ENCODE measurements around the gene VPS16. TPM values are rescaled to one million over a fixed set of nuclear protein-coding genes. Genes with fewer than 3 reads are reported as not detected.
A peak's percentile ranks its signal among the peaks of the same experiment; 100 is the strongest.

Gene VPS16
- total RNA-seq, 6 experiments from 2014 or later = 17.2 to 22.2 (median 19.1) TPM

GRCh38 chr20:2840967-2841531 is 504 bp downstream of the VPS16 start:
- WGBS (ENCODE audit: insufficient coverage, low coverage, low lambda C conversion rate, missing lambda C conversion rate) = 15% methylated on average over 9 of the region's 33 CpGs
- H3K4me3 ChIP-seq = peak overlapping the region; percentile 83 to 97 (median 96)
- no peak for TF ChIP-seq CTCF (IDR thresholded peaks at IDR 0.05)
- TF ChIP-seq POLR2A (IDR thresholded peaks at IDR 0.05) = no peak
- no peaks in the 10 kb centered on the region for H3K36me3 ChIP-seq
- intact Hi-C loops (cut with DNase I) = no loop called here
- peak in 2 of 3 donors; percentile 60 to 74 for DNase-seq
- no peaks in the 10 kb centered on the region for H3K27me3 ChIP-seq
- H3K27ac ChIP-seq = peak overlapping the region; percentile 71 to 93 (median 83)
- no peaks in the 10 kb centered on the region for H3K9me3 ChIP-seq
- peaks cover 0 to 17% (median 2%) of the 10 kb centered on the region in 4 donors for H3K4me1 ChIP-seq
- ATAC-seq = peak; percentile 53 to 71 (median 58)

GRCh38 chr20:2845607-2846006 is 5.1 kb downstream of the VPS16 start:
- TF ChIP-seq CTCF (IDR thresholded peaks at IDR 0.05) (no peak), POLR2A (IDR thresholded peaks at IDR 0.05) (no peak)

GRCh38 chr20:2846698-2847097 is 6.2 kb downstream of the VPS16 start:
- 100% methylated on average over 3 of the region's 5 CpGs for WGBS (ENCODE audit: insufficient coverage, low coverage, low lambda C conversion rate, missing lambda C conversion rate)
- Histone ChIP-seq H3K4me1 (peaks cover 0 to 3% (median 0%) of the 10 kb centered on the region in 4 donors), H3K36me3 (no peaks in the 10 kb centered on the region), H3K4me3 (no peak overlapping the region), H3K27me3 (no peaks in the 10 kb centered on the region), H3K9me3 (no peaks in the 10 kb centered on the region), H3K27ac (no peak overlapping the region)
- ATAC-seq (no peak), DNase-seq (no peak)
- TF ChIP-seq POLR2A (IDR thresholded peaks at IDR 0.05) (no peak), CTCF (IDR thresholded peaks at IDR 0.05) (no peak)
- intact Hi-C loops (cut with DNase I) = no loop called here

More at GRCh38 chr20:2845607-2846006, 5.1 kb downstream of the VPS16 start:
- no peak overlapping the region for H3K27ac ChIP-seq
- no peak overlapping the region for H3K4me3 ChIP-seq
- WGBS (ENCODE audit: insufficient coverage, low coverage, low lambda C conversion rate, missing lambda C conversion rate) = 77% methylated on average over 2 of the region's 2 CpGs
- ATAC-seq (no peak), DNase-seq (no peak)
- intact Hi-C loops (cut with DNase I) = no loop called here
- no peaks in the 10 kb centered on the region for H3K27me3 ChIP-seq
- H3K36me3 ChIP-seq = no peaks in the 10 kb centered on the region
- no peaks in the 10 kb centered on the region for H3K9me3 ChIP-seq
- H3K4me1 ChIP-seq = peaks cover 0 to 9% (median 0%) of the 10 kb centered on the region in 4 donors

GRCh38 chr20:2847802-2848201 is 7.3 kb downstream of the VPS16 start:
- Histone ChIP-seq H3K4me3 (no peak overlapping the region), H3K9me3 (no peaks in the 10 kb centered on the region), H3K36me3 (no peaks in the 10 kb centered on the region), H3K4me1 (no peaks in the 10 kb centered on the region), H3K27ac (no peak overlapping the region), H3K27me3 (no peaks in the 10 kb centered on the region)
- intact Hi-C loops (cut with DNase I) = no loop called here
- WGBS (ENCODE audit: insufficient coverage, low coverage, low lambda C conversion rate, missing lambda C conversion rate) = 85% methylated on average over 4 of the region's 4 CpGs
- no peak for DNase-seq
- TF ChIP-seq POLR2A (IDR thresholded peaks at IDR 0.05) = no peak
- no peak for TF ChIP-seq CTCF (IDR thresholded peaks at IDR 0.05)
- ATAC-seq = no peak
